Smooth muscle cell of the umbilical artery (primary cell): ENCODE data around the gene EVL. TPM values are rescaled to one million over a fixed set of nuclear protein-coding genes. Genes with fewer than 3 reads are reported as not detected.

Experiments
- total RNA-seq: library from RNA; depleted of rRNA; stranded (reverse); fragments of >200 nt; gene quantifications from 2 replicates; pipeline ENCODE4 v1.2.3, GENCODE V29; 2014

EVL gene, protein sequence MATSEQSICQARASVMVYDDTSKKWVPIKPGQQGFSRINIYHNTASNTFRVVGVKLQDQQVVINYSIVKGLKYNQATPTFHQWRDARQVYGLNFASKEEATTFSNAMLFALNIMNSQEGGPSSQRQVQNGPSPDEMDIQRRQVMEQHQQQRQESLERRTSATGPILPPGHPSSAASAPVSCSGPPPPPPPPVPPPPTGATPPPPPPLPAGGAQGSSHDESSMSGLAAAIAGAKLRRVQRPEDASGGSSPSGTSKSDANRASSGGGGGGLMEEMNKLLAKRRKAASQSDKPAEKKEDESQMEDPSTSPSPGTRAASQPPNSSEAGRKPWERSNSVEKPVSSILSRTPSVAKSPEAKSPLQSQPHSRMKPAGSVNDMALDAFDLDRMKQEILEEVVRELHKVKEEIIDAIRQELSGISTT
- total RNA-seq: 19.4 and 36.8 TPM in 2 replicates

DNA sequence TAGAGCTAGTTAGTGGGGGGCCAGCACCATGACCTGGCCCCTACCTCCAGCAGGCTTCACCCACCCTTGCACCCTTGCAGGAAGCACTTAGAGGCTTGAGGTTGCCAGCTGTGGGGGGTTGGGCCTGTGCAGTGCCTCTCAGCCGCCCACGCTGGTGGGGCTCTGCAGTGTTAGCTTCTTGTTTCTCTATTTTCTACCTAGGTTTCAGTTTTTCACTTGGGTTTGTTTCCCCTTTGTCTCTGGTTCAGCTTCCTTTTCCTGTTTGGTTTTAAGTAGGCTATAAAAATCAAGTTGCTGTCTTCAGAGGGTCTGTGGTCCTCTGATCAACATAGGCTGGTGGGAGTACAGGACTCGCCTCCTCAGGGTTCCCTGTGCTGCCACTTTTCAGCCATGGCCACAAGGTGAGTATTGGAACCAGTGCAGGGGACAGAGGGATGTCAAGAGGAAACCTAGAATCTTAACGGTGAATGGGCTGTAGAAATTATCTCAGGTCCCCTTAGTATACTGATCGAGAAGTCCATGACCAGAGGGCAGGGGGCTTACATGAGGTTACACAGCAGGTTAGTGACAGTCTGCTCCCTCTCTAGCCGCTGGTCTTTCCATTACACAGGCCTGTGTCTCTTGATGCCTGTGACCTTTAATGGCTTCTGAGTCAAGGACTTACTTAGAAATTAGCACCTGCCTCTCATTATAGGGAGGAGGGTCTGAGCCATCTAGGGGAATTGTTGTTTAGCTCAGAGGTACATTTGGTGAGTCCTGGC is at the start of gene EVL:
Gene EVL, plus strand, starts transcription at position 312 of the 761 bp plus-strand sequence. Its CDS starts 79 bp downstream, at position 391.

DNA sequence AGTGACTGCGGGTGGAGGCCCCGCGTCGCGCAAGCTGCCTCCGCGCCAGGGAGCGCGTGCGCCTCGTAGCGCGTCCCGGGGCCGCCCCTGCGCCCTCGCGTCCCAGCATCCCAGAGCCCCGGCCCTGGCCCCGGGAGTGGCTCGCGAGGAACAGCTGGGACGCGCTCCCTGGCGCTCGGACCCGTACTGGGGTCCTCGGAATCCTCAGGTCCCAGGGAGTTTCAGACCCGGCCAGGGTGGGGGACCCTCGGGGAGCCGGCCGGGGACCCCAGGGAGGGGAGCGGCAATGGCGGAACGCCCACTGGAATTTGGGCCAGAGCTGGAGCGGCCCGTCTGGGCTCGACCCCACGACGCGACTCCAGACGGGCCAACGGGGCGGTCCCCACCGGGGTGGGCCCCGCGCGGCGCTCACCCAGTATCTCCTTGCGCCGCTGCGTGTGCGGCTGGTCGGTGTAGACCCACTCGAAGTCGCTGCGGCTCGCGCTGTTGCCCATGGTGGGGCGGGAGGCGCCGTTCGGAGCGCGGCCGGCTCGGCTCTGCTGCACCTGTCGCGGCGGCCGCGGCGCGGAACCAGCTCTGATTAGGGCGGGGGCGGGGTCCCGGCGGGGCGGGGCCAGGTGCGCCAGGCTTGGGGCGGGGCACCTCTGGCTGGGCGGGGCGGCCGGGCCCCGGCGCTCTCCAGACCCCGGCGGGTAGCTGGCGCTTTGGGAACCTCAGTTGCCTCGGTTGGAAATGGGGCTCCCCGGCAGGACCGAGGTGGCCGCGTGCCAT is 94.1 kb downstream of the EVL start, which contains the start of gene DEGS2:
Gene DEGS2, minus strand, starts transcription at position 552 of the 771 bp plus-strand sequence. Its CDS starts 58 bp downstream, at position 494.

Other genes starting within 250 kb of the EVL start
- gene DEGS2, start 94.2 kb downstream of the EVL start, total RNA-seq: not detected in 2 replicates
- 39.8 and 42.3 TPM in 2 replicates for gene YY1, start 173.7 kb downstream of the EVL start, total RNA-seq
- gene SLC25A29, start 241.0 kb downstream of the EVL start, total RNA-seq: 19.9 and 32.8 TPM in 2 replicates